Glomerular visceral epithelial cell (primary cell): ENCODE results near the gene CCDC78.

Experiments used
- DNase-seq: peaks from one replicate; pipeline ENCODE4 v3.0.0-alpha.2; 2016; ENCODE audit errors: extremely low spot score

CCDC78 gene

GRCh38 chr16:739560-740458, 13.6 kb upstream of the CCDC78 start:
- no peak for DNase-seq

- no peak for DNase-seq
Observed at GRCh38 chr16:736936-737481, 10.8 kb upstream of the CCDC78 start.

GRCh38 chr16:735982-736453, 9.8 kb upstream of the CCDC78 start:
- no peak for DNase-seq

- DNase-seq = no peak
Observed at GRCh38 chr16:734981-735881, 9.0 kb upstream of the CCDC78 start.

- DNase-seq = no peak
Observed at GRCh38 chr16:734208-734980, 8.2 kb upstream of the CCDC78 start.

DNA sequence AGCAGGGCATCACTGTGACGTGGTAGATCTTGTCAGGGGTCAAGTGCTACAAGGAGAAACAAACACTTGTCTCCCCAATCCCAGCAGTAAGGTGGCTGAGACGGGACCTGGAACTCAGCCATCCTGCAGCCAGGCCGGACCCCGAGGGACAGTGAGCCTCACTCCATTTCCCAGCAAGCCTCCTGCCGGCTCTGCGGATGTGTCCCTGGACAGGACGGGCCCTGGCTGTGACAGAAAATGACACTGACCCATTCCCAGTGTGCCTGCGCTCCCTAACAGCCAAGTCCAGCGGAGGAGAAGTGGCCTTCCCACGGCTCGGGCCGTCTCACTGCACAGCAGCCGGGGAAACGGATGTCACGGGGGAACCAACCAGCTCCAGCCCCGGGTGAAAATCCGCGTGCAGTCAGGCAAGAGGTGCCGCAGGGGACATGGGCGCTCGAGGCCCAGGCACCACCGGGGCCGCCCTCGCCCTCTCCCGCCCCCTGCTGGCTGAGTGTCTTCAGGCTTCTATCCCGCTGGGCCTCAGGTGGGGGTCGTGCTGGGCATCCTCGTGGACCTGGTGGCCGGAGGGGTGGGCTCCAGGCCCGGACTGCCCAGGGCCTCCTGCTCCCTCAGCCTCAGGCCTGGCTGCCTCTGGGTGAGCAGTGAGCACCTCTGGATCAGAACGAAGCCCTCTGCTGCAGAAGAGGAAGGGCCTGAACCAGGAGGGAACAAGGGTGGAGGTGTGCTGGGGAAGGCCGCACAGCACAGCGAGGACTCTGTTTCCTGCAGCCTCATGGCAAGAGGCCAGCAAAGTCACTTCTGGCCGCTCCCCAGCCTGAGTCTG, 7.4 kb upstream of the CCDC78 start:
- DNase-seq = no peak

- DNase-seq = no peak
Observed at GRCh38 chr16:732936-733335, 6.7 kb upstream of the CCDC78 start.

DNA sequence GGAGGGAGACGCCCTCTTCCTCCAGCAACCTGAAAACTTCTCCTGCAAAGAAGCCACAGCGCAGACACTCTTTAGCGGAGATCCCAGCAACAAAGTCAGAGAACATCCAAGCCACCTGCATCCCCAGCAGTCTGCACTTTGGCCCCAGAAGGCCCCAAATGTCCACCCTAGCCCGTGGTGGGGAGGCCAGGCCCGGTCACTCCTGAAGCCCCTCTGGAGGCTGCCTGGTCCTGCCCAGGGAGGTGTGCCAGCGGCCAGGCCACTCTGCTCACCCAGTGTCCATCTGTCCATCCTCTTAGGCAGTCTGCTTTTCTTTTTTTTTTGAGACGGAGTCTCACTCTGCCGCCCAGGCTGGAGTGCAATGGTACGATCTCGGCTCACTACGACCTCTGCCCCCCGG, 6.1 kb upstream of the CCDC78 start:
- DNase-seq = no peak

DNA sequence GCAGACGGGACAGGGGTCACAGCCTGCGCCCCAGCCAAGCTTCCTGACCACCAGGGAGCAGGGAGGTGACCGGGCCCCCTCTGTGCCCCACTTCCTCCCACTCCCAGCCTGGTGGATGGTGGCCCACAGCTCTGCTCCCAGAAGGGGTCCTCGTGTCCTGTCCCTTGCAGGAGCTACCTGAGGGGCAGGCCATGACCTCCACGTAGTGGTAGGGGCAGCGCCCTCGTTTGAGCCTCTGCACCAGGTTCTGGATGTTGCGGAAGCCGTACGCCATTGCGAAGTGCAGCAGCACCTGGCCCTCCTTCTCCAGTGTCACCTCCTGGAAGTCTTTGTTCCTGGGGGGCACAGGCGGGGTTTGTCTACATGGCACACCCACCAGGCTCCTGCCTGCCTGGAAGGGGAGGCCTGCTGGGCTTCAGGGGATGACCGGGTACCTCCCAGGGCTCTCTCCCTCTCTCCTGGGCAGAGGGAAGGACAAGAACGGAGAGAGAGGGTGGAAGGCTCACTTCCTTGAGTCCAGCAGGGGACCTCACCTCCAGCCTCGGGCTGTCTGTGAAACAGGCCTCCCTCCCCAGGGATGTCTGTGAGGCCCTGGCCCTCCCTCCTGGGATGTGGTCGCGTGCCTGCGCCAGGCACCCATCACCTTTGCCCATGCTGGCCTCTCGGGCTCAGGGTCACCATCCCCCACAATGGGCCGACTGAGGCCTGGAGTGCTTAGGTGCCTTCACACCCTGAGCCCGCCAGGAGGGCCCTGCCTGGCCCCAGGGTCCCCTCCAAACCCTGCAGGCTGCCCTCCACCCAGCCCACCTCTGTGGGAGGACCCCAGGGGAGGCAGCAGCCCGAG, 4.6 kb upstream of the CCDC78 start:
- DNase-seq = no peak

- DNase-seq = no peak
Observed at GRCh38 chr16:729768-730665, 3.8 kb upstream of the CCDC78 start.

GRCh38 chr16:728890-729744, 2.9 kb upstream of the CCDC78 start:
- no peak for DNase-seq

DNA sequence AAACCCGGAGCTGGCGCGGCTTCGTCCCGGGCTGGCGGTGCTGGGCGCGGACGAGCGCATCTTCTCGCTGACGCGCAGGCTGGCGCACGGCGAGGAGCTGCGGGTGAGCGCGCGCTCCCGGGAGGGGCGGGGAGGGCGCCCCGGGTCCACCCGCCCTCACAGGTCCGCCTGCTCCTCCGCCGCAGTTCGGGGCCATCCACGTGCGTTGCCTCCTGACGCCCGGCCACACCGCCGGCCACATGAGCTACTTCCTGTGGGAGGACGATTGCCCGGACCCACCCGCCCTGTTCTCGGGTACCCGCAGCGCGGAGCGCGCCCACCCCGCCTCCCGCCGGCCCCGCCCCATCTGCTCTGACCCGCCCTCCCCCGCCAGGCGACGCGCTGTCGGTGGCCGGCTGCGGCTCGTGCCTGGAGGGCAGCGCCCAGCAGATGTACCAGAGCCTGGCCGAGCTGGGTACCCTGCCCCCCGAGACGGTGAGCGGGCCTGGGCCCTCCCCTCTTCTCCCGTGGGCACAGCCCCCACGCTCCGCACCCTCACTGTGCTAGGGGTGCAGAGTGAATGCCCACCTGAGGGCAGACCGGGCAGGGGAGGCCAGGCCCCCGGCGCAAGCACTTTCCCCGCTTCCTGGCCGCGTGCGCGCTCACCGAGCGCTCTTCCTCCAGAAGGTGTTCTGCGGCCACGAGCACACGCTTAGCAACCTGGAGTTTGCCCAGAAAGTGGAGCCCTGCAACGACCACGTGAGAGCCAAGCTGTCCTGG, 2.1 kb upstream of the CCDC78 start:
- peak; percentile 78 for DNase-seq

DNA sequence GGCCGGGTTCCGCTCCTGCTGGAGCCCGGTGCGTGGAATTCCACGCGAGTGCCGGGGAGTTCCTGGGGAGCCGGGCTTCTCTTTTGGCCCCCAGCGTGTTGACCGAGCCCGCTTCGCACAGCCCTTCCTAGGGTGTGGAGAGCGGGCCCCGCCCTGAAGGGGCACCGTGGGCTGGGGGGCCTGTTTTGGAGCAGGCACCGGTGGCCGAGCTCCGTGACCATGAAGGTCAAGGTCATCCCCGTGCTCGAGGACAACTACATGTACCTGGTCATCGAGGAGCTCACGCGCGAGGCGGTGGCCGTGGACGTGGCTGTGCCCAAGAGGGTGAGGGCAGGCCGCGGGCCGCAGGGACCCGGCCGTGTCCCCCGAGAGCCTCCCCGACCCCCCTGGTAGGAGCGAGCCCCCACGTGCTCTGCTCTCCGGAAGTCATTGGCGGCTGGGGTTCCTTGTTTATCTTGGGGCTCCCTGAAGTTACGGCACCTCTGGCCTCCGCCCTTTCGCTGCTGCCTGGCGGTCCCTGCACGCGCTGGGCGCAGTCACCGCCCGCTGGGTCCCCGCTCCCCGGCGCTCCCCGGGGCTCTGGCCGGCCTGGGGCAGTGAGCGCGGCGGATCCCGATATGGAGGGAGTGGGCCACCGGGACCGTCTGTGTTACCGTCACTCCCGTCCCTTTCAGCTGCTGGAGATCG, 1.2 kb upstream of the CCDC78 start:
- no peak for DNase-seq

DNA sequence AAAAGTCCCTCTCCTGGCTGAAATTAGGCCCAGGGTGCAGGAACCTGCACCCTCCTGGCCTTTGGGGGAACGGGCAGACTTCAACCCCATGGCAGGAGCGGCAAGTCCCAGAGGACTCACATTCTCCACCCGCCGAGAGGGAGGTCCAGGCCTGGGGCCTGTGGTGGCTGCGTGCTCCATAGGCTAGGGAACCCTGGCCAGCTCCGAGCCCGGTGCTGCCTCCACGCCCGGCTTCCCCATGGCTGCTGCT, 130 bp downstream of the CCDC78 start:
- no peak for DNase-seq

GRCh38 chr16:725463-726187, 618 bp downstream of the CCDC78 start:
- no peak for DNase-seq

DNA sequence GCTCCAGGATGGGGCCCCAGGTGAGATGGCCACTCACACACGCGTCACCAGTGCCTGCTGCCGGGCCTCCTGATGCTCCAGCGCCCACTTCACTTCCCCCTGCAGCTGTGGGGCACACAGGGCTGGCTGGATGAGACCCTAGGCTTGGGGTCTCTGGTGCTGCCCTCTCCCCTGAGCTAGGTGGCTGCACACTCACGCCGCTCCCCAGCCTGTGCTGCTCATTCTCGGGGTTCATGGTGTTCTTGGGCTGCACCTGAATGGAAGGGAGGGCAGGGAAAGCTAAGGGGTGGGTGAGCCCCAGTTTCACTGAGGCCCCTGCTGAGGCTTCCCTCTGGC, 1.2 kb downstream of the CCDC78 start:
- no peak for DNase-seq
